T-helper 9 cell (primary cell): ENCODE data around the gene ENTPD6.
A peak's percentile ranks its signal among the peaks of the same experiment; 100 is the strongest.

Experiments used
- DNase-seq: peaks from one replicate; pipeline ENCODE4 v3.0.0-alpha.2; 2020

ENTPD6 gene

DNA sequence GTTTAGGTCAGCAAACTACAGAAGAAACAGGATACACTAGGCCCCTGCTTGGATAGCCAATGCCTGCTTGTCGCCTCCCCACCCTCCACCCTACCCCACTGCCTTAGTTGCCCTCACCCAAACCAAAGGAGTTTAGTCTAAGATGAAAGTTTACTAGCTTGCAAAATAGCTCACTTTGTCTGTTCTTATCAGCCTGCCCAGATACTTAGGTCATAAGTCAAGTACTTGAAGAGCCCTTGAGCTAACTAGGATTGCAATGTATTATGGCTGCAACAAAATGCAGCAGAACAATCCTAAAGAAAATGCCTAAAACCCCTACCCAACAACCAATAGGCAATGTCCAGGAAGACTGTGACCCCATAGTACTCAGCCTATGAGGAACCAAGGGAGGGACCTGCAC lies 7.3 kb upstream of the ENTPD6 start:
- DNase-seq, result no peak

GRCh38 chr20:25191051-25191450 lies 4.5 kb upstream of the ENTPD6 start:
- no peak for DNase-seq

DNA sequence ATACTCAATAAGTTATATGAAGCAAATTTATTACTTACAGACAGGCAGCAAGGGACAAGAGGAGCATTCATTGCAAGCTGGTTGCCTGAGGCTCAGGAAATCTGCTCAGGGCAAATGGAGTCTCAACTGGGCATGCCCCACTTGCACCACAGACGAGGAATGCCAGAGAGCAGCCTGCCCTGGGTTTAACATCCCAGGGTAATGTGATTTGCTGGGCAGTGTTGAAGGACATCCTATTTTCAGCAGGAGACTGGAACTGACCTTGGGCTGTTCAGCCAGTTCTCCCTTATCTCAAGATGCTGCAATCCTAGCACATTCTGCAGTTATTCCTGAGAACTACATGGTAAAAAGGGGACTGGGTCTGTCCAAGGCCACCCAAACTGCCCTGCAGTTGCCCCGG lies 3.8 kb upstream of the ENTPD6 start:
- no peak for DNase-seq

DNA sequence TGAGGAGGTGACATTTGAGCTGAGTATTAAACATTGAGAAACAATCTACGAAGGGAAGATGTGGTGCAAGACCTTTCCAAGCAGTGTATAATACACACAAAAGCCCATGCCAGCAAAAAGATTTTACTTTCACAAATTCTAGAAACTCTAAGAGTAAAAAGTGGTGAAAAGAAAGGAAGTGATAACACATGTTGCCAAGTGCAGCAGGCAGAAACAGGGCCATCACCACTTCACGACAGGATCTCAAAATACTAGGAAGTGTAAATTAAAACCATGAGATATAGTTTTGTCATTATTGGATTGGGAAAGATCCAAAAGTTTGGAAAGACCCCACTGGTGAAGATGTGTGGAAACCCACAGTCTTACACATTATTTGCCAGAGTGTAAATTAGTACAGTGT lies 1.7 kb upstream of the ENTPD6 start:
- no peak for DNase-seq

DNA sequence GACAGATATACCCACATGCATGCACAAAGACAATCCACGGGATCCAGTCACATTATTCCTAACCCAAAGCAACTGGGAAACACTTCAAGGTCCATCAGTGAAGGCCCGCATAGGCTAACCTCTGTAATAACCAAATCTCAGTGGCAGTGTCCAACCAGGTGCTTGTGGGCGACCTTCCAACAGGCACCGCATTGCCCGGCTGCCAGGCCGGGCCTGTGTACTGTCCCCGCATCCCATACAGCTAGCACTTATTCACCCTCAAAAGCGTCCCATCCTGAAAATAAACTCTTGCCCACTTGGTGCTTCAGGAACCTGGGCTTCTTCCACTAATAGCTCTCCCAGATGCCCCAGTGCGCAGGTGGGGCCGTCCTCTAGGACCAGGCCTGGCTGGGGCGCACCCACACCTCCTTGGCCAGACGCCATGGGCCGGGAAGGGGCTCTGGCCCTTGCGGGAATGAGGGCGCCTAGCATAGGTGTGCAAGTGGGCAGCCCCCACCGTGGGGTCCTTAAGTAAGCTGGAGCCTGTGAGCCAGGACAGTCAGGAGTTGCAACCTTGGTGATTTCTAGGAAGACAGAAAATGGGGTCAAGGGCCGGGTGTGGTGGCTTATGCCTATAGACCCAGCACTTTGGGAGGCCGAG lies 1.1 kb upstream of the ENTPD6 start:
- DNase-seq, result no peak

DNA sequence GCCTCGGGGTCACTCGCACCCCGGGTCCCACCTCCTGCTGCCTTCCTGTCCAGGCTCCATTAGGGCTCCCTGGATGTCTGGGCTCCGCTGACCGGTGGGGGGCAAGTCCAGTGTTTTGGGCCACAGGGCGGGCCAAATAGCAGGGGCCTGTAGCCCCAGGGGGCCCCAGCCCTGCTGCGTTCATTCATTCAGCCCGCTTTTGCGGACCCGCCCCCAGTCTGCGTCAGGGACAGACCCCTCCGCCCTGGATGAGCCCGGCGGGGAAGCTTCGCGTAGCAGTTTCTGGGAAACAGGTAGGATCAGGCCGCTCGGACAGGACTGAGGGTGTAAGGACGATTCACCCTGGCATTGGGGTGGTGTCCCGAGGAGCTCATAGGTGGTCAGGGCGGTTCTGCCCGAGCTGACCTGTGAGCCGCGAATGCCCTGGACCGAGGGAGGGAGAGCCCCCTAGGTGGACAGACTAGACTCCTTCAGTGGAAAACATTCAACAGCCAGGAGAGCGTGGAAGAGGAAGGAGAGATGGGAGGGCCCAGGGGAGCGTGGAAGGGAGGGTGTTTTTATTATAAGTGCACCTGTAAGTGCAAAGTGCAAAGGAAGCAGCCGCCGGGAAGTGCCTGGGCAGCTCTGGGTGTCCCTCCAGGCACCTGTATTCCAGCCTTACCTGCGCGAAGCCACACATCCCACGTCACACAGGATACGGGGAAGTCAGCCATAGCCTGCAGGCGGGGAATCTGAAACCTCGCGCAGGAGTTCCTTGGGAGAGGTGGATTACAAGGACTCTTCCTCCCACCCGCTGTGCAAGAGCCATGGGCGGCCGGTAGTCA lies 662 bp downstream of the ENTPD6 start:
- DNase-seq, result peak; percentile 10

GRCh38 chr20:25196786-25197120 lies 1.2 kb downstream of the ENTPD6 start:
- no peak for DNase-seq

- DNase-seq, result no peak
Measured at GRCh38 chr20:25197183-25197869, 1.8 kb downstream of the ENTPD6 start.

- no peak for DNase-seq
Measured at GRCh38 chr20:25197870-25198190, 2.3 kb downstream of the ENTPD6 start.

- DNase-seq, result no peak
Measured at GRCh38 chr20:25198663-25199383, 3.3 kb downstream of the ENTPD6 start.

DNA sequence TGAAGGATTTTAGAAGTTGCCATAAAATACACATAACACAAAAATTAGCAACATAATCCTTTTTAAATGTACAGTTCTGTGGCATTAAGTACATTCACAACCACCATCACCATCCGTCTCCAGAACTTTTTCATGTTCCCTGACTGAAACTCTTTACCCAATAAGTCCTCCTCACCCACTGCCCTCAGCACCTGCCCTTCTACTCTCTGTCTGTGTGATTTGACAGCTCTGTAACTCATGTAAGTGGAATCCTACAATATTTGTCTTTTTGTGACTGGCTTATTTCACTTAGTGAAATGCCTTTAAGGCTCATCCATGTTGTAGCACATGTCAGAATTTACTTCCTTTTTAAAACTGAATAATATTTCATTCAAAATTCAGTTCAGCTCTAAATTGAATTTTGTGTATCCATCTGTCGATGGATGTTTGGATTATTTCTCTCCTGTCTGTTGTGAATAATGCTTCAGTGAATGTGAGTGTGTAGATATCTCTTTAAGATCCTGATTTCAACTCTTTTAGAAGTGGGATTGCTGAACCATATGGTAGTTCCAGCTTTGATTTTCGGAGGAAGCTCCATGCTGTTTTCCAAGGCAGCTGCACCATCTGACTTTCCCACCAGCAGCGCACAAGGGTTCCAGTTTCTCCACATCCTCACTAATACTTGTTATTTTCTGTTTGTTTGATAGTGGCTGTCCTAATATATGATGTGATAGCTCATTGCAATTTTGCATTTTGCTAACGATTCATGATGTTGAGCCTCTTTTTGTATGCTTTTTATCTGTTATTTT lies 4.2 kb downstream of the ENTPD6 start:
- no peak for DNase-seq

DNA sequence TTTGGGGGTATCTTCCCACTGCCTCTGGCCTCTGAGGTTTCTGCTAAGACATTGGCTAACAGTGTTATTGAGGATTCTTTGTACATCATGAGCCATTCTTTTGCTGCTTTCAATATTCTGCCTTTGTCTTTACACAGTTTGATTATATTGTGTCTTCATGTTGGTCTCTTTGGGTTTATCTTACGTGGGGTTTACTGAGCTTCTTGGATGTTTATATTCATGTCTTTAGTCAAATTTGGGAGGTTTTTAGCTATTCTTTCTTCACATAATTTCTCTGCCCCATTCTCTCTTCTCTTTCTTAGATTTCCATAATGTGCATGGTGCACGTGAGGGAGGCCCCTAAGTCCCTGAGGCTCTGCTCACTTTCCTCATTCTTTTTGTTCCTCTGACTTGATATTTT lies 7.6 kb downstream of the ENTPD6 start:
- DNase-seq, result no peak

DNA sequence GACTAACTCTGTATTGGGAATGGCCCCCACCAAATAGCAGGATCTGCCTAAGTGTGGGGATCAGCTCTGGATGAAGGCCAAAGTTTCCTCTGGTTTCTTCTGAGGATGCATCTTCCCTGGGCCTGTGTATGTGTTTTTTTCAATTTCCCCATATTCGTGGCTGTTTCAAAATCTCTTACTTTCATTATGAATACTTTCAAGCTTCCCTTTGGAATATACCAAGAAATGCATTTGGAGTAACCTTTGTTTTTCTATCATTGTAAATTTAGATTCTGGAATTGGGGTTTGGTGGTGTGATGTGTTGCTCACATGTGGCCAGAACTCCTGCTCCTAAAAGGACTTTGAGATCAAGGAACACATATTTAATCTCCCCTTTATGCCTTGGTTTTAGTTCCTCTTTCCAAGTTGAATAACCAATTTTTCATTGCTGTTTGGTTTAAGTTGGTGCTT lies 8.4 kb downstream of the ENTPD6 start:
- no peak for DNase-seq

- DNase-seq, result no peak
Measured at GRCh38 chr20:25204550-25205276, 9.2 kb downstream of the ENTPD6 start.

GRCh38 chr20:25205277-25206062 lies 10.0 kb downstream of the ENTPD6 start:
- DNase-seq, result no peak

- DNase-seq, result no peak
Measured at GRCh38 chr20:25206063-25206403, 10.5 kb downstream of the ENTPD6 start.

DNA sequence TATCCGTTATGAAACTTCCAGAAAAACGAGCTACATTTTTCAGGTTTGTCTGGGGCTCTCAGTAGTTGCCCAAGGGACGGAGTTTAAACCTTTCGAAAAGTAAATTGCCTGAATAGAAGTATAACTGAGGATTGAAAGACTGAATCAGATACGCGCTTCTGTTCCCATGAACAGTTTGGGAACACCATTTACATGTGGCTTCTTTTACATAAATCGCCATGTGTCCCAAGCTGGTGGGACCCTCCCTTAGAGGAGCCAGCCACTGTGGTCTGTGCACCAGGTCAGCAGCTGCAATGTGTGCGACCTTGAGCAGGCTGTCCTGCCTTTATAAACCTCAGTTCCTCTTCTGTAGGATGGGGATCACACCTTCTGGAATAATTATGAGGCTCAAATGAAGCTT lies 11.0 kb downstream of the ENTPD6 start:
- DNase-seq, result no peak

DNA sequence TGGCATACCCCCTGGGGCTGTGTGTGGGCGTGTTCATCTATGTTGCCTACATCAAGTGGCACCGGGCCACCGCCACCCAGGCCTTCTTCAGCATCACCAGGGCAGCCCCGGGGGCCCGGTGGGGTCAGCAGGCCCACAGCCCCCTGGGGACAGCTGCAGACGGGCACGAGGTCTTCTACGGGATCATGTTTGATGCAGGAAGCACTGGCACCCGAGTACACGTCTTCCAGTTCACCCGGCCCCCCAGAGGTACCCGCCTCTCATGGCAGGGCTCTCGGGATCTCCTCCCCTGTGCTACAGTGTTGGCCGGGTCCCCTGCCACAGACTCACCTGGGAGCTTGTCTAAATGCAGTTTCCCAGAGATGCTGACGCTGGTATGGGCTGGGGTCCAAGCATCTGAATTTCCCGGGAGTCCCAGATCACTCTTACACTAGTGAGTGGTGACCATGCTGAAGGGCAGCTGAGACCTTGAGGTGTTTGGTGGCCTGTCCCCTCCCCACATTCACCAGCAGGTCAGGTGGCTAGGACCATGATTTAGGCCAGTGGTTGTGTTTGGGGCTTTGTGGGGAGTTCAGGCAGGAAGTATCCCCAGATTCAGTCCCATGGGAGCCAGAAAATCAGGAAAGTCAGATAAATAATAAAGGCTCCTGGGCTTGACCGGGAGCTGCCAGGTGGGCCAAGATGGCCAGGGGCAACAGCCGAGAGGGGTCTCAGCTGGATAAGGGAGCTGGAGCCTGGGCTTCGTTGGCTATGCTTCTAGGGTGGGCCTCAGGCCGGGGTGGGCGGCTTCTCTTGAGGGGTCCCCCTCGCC lies 11.8 kb downstream of the ENTPD6 start:
- no peak for DNase-seq

DNA sequence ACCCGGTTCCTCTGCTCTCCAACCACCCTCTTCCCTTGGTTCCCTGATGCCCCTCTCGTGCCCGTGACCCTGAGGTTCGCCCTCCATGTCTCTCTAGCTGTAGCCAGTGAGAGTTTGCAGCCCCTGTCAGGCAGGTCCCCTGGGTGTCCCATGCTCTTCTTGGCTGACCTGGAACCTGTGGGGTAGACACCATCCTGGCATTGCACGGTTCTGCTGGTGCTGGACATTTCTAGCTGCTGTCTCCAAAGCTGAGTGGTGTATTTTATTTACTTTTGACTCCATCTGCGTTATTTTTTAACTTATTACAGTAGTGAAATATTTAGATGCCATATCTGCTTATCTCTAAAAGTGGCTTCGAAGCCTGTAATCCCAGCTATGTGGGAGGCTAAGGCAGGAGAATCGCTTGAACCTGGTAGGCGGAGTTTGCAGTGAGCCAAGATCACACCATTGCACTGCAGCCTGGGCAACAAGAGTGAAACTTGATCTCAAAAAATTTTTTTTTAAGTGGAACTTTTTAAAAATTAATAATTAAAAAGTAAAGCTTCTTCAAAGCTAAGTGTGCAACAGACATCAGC lies 12.5 kb downstream of the ENTPD6 start:
- no peak for DNase-seq

- no peak for DNase-seq
Measured at GRCh38 chr20:25209400-25209799, 13.9 kb downstream of the ENTPD6 start.
